GM18909 (cell line): ENCODE results near the gene SNTG2.

ENCODE experiments used
- ATAC-seq: cut with Tn5 transposase; IDR thresholded peaks from one replicate; pipeline ENCODE4 v1.9.1; 2021; ENCODE audit warnings: mild to moderate bottlenecking; ENCODE audit not compliant: unreplicated experiment, poor library complexity

Gene SNTG2

GRCh38 chr2:925711-926110 lies 24.9 kb upstream of the SNTG2 start:
- ATAC-seq: no peak

GRCh38 chr2:926259-926793 lies 24.3 kb upstream of the SNTG2 start:
- ATAC-seq: no peak

GRCh38 chr2:926896-927295 lies 23.8 kb upstream of the SNTG2 start:
- ATAC-seq: no peak

DNA sequence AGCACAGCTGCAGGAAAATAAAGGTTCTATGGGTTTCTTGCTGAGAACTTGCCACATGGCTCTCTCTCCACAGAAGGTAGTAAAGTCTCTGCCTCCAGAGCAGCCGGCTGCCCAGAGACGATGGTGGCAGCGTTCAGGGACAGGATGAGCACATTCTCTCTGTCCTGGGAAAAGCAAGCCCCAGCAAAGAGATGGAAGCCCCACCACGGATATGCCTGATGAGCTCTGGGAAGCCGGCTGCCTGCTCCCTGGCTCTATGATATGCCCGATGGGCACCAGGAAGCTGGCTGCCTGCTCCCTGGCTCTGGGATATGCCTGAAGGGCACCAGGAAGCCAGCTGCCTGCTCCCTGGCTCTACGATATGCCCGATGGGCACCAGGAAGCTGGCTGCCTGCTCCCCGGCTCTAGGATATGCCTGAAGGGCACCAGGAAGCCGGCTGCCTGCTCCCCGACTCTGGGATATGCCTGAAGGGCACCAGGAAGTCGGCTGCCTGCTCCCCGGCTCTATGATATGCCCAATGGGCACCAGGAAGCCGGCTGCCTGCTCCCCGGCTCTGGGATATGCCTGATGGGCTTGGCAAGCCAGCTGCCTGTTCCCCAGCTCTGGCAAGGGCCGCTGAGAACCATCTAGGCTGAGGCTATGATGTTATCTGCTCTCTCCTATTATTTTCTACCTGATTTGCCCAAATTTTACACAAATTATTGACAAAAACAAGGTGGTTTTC lies 21.5 kb upstream of the SNTG2 start:
- ATAC-seq: no peak

DNA sequence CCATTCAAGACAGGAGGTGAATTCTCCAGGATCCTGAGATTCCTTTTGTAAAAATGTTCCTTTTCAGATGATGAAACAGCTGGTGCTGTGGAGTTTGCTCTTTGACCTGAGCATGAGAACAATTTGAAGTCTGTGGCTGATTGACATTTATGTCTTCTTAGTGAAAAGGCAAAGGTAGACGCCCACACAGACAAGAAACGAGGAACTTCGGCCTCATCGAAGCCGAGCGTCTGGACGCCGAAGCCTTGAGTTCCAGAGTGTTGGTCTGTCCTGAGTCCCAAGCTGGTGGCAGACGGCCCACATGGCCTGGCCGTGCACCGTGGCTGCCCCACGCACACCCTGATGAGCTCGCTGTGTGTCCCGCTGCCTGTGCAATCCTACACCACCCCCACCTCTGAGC lies 20.7 kb upstream of the SNTG2 start:
- no peak for ATAC-seq

DNA sequence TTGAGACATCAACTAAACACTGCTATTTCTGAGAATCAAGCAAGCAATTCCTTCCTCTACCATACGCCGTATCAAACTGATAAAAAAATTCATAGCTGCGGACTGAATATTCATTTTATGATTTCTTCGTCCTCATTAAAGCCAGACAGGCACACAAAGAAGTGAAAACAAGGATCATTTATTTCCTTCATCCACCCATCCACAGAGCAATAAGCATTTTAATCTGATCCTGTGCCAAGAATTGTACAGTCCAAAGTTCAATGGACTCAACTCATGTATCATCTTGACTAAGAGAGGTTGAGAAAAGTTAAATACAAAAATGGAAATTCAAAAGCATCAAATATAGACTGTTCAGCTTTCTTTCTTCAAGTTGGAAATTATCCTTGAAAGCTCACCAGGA lies 19.7 kb upstream of the SNTG2 start:
- ATAC-seq: no peak

DNA sequence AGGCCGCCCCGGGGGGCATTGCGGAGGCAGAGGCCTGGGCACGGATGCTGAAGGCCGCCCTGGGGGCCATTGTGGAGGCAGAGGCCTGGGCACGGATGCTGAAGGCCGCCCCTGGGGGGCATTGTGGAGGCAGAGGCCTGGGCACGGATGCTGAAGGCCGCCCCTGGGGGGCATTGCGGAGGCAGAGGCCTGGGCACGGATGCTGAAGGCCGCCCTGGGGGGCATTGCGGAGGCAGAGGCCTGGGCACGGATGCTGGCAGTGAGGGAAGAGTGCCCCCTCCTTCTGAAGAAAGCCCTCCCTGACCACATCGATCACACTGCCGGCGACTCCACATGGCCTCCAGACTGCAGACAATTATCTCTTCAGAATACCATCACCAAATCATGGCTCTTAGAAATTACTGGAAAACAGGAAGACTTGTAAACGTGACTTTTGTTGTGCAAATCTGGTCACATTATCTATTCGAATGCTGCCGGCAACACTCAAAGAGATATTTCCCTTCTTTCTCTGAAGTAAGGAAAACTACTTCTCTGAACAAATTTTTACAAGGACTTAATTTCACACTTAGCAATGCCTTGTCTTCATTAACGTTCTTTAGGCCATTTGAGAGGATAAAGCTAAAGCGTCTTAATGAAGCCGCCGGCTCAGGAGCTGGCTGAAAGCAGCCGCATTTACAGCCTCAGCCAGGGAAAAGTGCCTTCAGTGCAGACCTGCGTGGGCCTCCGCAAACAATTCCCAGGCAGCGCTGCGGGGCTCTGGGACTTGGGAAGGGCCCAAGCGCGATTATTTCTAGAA lies 18.1 kb upstream of the SNTG2 start:
- ATAC-seq: no peak

DNA sequence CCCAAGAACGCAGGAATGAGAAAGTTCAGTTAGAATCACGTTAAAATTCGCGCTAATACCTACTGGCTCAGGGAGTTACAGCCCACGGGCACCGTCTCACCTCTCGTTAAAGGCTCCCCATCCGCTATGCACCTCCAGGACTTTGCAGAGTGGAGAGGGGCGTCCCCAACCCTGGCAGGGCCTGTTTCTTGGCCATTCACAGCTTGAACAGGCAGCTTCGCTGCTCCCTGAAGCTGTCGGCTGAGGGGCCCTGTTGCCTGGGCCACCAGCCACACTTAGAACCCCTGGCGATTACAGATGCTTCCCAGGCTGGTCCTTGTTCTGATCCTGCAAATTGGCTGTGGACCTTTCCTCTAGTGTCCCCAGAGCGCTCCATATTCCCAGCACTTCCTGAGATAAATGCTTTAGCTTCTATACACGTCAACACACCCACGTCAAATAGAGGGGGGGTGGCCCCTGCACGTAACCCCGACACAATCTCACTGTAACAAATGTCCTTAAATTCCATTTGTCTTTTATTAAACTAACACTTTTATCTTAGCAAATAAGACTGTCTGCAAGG lies 16.8 kb upstream of the SNTG2 start:
- ATAC-seq: no peak

GRCh38 chr2:937530-937929 lies 13.1 kb upstream of the SNTG2 start:
- no peak for ATAC-seq

DNA sequence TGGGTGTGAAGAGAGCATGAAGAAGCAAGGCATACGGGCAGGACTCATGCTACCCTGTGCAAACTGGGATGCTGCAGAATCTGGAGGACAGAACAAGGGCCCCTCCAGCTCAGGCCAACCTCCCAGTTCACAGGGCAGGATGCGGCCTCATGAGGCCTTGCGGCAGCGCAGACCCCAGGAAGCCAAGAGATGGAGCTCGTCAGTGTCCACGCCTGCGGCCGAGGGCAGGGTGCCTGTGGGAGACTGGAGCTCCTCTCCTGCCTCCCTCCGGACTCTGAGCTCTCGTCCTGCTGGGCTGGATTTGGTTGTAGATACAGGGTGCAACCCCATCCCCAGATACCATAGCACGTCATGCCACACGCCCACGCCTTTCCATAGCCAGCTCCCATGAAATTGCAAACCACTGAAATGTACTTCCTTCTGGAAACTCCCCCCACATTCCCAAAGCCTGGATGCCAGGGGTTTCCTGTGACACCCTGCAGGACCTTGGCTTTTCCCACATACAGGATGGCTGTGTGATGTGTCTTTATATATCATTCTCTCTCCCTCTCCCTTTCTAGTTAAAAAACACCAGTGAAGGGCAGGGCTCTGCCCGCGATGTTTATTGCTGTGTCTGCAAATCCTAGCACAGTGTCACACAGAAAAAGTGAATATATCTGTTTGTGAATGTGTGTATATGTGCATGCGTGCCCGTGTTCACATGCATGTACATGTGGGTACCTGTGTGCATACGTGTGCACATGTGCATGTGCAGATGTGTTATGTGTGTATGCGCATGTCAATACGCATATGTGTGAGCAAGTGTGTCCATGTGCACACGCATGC lies 12.3 kb upstream of the SNTG2 start:
- ATAC-seq: no peak

DNA sequence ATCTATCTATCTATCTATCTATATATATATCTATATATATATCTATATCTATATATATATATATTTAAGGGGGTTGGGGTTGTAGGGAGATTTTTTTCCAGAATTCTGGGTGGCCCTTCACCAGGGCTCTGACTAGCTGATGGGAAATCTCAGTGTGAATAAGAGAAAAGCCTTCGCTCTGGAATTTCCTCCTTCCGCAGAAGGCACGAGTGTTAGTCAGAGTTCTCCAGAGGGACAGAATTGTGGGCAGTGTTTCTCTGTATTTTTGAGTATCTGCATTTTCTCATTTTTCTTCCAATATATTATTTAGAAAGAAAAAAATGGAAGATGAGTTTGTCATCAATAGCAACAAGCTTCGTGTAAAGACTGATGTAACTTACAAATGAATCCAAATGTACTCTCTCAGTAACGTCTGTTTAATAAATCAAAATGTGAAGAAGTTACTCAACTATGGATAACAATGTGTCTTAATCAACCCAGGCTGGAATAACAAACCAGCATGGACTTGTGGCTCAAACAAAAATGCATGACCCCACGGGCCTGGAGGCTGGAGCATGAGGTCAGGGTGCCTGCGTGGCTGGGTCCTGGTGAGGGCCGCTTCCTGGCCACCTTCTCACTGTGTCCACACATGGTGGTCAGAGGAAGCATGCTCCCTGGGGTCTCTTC lies 10.6 kb upstream of the SNTG2 start:
- no peak for ATAC-seq

GRCh38 chr2:941871-942270 lies 8.8 kb upstream of the SNTG2 start:
- ATAC-seq: no peak

DNA sequence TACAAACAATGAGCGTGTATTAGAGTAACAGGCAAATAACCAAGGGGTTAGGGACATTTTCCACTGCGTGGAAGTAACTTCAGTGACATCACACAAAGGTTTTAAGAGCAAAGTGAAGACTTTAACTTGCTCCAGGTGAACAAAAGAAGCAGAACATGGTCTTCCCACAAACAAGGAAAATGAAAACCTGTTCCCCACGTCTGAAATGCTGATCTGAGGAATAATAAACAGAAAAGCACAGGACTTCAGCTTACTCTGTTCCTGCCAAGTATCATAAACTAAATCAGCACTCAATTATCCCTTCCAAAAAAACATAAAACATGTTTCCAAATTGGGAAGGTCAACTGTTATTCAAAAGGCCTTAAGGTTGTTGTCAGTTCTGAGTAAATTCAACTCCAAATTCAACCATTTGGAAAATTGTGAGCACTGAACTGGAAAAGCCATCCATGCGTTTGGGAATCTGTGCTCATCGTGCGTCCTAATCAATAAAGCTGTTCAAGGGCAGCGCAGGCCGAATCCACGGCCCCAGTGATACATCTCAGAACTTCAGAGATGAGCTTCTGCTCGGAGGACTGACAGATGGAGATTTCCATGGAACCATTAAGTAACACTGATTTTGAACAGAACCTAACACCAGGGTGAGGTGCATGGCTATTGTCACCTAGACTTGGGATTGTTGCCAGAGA lies 7.7 kb upstream of the SNTG2 start:
- no peak for ATAC-seq

- no peak for ATAC-seq
These were observed 7.2 kb upstream of the SNTG2 start for GRCh38 chr2:943461-943797.

DNA sequence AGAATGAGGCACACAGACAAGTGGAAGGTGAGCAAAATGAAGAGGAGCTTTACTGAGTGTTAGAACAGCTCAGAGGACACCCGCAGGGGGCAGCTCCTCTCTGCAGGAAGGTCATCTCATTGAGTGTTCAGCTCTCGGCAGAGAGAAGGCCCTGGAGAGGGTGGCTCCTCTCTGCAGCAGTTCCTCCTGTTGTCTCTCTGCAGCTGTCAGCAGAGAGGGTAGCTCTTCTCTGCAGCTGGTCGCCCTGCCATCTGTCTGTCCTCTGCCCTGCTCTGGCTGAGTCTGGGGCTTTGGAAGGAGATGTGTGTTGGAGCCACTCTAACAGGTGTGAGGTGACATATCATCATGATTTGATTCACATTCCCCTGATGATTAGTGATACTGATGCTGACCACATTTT lies 6.8 kb upstream of the SNTG2 start:
- ATAC-seq: no peak

DNA sequence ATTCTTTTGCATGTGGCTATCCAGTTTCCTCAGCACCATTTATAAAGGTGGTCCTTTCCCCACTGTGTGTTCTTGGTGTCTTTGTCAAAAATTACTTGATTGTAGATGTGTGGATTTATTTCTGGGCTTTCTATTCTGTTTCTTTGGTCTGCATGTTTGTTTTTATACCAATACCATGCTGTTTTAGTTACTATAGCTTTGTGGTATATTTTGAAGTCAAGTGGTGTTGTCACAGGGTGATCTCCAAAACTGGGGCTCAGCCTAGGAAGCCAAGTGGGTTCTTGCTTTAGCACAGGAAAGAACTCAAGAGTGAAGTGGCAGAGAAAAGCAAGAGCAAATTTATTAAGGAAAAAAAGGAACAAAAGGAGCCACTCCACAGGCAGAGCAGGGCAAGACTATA lies 6.0 kb upstream of the SNTG2 start:
- ATAC-seq: no peak

GRCh38 chr2:945104-945503 lies 5.5 kb upstream of the SNTG2 start:
- no peak for ATAC-seq

- ATAC-seq: peak; percentile 75
These were observed 4.3 kb upstream of the SNTG2 start for GRCh38 chr2:946073-946948.
